GM18498 (cell line): ENCODE measurements around the gene IQSEC1.

Source experiments
- ATAC-seq: cut with Tn5 transposase; IDR thresholded peaks from one replicate; pipeline ENCODE4 v1.9.1; 2021; ENCODE audit warnings: mild to moderate bottlenecking, moderate library complexity; ENCODE audit not compliant: unreplicated experiment

Gene IQSEC1

DNA sequence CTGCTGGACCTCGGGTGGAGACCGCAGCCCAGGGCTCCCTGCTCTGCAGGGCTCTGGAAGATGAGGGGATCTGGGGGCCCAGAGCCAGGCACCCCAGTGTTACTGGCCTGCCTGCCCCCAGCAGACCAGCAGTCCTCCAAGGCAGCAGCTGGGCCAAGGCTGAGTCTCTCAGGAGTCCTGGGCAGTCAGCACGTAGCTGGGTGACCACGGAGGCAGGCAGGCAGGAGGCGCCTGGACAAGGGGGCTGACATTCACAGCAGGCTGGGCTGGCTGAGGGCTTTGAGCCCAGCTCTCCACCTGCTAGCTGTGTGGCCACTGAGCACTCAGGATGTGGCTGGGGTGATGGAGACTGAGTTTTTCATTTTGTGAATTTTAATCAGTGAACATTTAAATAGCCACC, 67.9 kb downstream of the IQSEC1 start:
- no peak for ATAC-seq

DNA sequence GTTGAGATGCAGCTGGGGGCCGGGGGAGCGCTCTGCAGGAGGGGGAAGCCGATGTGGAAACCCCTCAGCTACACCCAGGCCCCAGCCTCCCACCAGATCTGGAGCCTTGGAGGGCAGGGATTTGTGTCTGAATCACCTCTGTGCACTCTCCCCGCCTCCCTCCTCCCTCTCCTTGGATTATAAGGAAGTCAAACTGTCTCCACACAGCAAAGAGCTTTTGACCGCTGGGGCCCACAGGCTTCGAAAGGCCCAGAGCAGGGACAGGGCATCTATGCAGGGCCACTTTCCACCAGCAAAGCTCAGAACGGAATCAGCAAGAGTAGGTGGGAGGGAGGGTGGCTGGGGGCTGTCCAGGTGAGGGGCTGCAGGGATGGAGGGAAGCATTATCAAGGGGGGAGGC, 68.9 kb downstream of the IQSEC1 start:
- no peak for ATAC-seq

DNA sequence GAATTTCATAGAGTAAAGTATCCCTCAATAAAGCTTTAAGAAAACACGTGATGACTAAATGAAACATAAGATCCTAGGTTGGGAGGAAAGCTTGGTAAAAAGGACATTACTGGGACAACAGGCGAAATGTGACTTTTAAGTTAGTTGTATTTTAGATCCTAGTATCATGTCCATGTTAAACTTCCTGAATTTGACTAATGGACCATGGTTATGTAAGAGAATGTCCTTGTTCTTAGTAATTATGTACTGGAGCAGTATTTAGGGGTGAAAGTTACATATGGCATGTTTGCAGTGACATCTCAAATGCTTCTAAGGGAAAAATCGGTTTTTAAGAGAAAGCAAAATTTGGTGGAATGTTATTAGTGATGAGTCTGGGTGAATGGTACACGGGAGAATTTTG, 69.6 kb downstream of the IQSEC1 start:
- ATAC-seq: no peak

DNA sequence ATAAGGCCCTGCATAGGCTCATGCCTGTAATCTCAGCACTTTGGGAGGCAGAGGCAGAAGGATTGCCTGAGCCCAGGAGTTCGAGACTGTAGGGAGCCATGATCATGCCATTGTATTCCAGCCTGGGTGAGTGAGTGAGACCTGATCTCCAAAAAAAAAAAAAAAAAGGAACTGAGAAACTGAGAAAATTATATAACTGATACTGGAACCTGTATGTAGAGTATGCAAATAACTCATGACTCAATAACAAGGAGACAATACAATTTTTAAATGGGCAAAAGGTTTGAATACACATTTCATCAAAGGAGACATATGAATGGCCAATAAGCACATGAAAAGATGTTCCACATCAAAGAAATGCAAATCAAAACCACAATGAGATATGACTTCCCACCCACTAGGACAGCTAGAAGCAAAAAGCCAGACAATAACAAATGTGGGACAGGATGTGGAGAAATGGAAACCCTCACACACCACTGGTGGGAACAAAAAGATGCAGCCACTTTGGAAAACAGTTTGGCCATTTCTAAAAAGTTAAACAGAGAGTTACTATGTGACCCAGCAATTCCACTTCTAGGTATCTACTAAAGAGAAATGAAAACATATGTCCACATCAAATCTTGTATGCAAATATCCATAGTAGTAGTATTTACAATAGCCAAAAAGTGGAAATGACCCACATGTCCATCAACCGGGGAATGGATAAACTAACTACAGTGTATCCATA, 70.7 kb downstream of the IQSEC1 start:
- ATAC-seq: peak; percentile 62

DNA sequence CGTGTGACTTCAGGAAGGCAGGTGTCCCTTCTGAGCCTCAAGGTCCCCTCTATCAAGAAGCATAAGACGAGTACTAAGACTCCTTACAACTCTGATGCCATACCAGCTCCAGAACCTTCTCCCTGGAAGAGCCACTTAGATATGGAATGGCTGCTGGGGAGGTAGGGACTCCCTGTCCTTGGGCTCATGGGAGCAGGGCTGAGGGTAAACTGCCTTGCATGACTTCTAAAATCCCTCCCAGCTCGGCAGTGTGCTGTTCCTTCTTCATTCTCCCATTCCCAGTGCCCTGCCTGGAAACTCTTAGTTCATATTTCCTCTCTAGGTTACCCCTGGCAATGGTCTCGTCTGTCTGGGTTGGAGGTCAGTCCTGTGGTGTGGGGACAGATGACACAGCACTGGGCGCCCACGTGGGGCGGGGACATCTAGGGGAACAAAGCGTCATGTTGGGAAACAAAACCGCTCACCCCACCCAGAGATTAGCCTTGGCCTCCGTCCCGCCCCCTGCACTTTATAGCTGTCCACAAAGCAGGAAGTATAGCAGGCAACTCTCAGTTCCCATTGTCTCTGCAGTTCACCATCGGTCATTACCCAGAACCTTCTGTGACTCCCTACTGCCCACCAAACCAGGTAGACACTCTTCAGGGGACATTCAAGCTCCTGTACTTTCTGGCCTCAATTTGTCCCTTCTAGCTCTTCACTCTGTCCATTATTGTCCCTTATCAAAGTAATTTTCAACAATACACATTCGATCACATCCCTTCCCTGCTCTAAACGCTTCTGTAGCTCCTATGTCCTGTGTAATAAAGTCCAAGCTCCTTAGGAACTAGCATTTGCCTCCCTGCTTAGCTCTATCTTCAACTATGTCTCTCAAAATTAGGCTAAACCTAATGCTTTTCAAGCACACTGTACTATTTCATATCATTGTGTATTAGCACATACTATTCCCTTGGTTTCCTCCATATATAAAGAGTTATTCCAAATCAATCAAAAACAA, 73.8 kb downstream of the IQSEC1 start:
- ATAC-seq: peak; percentile 34

DNA sequence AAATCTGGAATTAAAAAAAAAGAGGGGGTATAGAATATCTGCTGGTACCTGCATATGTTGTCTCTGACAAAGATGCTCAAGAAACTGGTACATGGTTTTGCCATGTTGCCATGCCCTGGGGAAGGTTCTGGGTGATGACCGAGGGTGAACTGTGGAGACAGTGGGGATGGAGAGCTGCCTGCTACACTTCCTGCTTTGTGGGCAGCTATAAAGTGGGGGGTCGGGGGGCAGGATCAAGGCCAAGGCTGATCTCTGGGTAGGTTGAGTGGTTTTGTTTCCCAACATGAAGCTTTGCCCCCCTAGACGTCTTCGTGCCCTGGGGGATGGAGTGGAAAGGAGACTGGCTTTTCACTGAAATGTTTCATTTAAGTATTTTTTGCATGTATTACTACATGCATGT, 74.6 kb downstream of the IQSEC1 start:
- ATAC-seq: no peak

DNA sequence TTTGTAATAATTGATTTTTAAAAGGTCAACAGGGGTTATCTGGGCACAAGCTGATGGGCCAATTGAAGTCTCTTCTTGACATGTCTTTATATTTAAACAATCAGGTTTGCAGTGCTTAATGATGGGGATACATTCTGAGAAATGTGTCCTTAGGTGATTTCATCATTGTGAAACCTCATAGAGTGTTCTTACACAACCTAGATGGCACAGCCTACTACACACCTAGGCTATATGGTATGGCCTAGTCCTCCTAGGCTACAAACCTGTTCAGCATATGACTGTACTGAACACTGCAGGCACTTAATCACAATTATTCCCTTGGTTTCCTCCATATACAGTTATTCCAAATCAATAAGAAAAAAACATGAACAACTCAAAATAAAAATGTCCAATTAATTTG, 75.8 kb downstream of the IQSEC1 start:
- no peak for ATAC-seq

DNA sequence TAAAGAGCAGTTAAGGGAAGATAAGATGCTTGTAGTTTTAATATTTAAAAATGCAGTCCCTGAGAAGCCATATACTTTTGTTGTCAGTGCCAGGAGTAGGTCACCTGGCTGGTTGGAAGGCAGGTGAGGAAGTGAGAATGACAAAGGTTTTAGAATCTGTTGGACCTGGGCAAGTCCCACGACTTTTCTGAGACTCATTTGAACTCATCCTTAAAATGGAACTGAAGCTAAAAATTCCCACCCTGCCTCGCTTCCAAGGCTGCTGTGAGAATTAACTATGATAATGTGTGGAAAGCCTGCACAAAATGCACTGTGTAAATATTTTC, 77.1 kb downstream of the IQSEC1 start:
- ATAC-seq: no peak

DNA sequence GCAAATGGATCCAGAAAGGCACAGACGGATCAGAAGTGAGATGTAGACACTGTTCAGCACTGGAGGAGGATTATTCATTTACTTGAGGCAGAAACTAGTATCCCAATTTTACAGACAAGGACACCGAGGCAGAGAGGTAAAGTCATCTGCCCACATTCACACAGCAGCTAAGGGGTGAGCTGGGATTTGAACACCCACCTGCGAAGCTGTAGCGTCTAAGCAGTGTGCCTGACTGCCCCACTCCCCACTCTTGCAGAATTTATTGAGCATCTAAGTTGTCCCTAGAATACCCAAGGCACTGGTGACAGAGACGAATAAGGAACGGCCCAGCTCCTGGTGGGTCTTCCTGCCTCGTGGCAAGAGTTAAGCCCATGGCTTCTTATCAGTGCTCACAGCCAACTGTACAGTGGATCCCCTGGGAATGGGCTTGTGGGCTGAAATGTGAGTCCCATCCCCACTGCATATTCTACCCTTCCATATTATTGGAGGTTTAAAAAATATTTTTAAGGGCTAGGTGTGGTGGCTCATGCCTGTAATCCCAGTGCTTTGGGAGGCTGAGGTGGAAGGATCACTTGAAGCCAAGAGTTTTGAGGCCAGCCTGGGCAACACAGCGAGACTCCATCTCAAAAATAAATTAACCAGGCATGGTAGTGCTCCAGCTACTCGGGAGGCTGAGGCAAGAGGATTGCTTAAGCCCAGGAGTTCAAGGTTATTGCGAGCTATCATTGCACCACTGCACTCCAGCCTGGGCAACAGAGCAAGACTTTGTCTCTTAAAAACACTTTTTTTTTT, 77.6 kb downstream of the IQSEC1 start:
- ATAC-seq: no peak

DNA sequence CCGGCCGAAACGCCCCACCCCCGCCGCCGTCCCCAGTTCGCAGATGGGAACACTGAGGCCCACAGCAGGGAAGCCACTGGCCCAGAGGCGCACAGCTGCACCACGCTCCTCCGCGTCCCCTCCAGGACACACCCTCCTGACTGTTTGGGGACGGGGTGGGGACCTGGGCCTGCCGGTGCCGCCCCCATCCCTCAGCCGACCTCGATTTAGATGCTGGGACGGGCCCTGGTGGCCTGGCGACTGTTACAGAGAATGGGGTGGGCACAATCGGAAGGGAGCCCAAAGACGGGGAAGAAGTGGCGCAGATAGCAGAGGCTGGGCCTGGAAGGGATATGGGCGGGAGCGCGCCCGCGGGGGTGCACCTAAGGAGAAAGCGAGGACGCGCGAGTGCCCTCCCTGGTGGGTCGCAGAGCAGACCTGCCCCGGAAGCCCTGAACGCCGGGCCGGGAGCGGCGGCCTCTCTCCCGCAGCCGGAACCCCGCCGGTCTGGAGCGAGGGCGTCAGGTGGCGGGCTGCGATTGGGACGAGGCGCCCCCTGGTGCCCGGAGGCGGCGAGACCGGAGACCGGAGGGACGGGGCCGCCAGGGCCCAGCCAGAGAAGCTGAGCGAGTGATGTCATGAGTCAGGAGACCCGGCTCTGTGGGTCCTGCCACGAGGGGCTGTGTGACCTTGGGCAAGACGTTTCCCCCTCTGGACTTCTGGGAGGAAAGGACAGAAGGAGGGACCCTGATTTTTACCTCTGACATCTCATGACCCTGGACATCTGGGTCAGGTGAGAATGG, 78.4 kb downstream of the IQSEC1 start:
- ATAC-seq: peak; percentile 72

DNA sequence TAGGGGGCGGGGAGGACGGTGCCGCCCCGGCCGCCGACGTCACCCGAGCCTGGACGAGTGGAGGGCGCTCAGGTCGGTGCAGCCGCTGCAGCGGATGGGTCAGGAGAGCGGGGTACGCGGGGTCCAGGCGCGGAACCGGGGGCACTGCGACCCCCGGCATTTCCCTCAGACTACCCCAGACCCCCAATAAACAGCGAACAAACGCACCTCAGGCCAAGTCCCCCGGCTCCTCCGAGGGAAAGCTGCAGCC, 78.9 kb downstream of the IQSEC1 start:
- peak; percentile 36 for ATAC-seq

DNA sequence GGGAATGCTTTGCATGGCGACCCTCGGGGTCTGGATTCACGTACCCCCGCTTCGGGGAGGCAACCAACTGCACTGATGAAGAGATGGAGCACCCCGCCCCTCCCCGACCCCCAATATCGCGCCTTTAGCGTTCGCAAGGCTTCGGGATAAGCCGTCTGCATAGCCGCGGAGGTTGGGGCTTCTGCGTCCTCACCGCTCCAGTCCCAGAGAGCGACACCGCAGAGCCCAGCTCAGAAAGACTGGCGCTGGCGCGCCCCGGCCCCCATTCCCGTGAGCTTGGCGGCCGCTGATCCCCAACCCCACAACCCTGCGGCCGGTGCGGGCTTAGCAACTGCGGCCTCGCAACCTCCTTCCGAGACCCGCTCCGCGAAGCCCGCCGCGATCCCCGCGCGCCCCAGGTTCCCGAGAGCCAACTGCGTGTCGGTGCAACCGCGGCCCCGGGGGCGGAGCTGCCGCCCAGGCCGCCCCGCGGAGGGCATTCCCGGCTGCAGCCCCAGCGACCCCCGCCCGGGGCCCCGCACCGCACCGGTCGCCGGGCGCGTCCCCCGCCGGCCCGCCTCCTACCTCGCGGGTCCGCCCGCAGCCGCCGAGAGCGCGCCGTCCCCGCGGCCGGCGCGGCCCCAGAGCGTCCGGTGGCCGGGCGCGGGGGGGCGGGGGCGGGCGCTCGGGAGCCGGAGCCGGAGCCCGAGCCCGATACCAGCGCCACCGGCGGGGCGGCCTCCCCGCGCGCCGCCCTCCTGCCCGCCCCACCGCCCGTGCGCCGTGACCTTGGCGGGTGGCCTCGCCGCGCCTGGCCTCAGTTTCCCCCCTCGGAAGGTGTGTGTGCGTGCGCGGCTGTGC, 79.5 kb downstream of the IQSEC1 start:
- peak; percentile 34 for ATAC-seq

DNA sequence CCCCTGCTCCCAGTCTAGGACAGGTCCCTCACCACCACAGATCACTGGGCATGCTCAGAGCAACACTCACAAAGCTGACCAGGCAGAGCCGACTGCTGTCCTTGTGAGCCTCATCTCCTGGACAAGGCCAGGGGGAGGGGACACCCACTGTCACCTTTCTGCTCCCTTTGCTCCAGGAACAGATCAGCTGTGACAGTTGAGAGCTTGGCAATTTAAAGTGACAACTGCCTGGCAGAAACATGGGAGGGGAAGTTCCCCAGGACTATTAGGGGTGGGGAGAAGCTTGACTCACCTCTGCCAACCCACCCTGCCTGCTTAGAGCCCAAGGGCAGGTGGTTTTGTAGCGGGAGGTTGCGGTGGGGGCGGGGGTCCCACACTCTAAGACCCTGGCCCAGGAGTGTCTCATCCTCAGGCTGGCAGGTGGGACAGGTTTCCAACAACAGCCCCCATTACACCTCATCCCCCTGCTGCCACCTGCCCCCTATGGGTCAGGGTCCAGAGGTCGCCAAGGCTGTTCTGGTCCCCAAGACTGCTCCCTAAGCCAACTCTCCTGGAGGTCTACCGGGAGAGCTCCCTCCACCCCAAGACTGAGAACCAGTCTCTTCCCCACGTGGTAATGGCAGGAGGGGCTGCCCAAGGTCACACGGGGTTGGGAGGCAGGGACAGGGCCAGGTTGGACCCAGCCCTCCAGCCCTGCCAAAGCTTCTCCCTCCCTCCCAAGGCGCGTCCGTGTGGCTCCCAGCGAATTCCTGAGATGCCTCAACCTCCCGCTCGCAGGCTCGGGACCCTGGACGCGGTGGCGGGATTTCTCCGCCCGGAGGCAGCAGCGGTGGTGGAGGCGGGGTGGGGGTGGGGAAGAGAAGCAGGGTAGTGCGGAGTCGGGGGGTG, 80.4 kb downstream of the IQSEC1 start:
- no peak for ATAC-seq

DNA sequence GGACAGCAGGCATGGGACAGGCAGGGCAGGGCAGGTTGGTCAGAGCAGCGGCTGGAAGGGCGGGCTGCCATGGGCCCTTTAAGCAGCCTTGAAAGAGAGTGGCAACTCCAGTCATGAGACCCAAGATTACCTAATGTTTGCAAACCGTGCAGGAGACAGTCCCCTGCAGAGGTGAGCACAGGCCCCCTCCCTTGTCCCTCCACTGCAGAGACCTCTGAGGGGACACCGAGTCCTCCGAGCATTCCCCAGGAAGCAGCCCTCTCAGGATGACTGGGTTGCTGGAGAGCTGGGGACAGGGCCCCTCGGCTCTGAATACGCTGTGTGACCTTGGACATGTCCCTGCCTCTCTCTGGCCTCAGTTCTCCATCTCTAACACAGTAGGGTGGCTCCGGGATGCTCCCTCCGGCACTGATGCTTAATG, 81.4 kb downstream of the IQSEC1 start:
- no peak for ATAC-seq

DNA sequence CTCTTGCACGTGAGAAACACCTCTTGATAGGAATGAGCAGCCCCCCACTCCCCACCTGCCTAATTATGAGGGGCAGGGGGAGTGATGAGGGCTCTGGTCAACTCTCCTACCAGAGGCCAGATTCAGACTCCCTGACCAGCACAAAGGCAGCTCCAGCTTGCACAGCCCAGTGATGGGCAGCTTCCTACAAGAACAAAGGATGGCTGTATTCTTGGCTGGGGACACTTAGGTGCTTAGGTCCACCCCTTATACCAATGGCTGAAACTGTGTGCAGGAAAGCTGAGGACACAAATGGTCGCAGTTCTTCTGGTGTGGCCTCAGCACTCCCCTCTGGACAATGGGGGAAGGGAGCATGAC, 81.8 kb downstream of the IQSEC1 start:
- ATAC-seq: no peak

DNA sequence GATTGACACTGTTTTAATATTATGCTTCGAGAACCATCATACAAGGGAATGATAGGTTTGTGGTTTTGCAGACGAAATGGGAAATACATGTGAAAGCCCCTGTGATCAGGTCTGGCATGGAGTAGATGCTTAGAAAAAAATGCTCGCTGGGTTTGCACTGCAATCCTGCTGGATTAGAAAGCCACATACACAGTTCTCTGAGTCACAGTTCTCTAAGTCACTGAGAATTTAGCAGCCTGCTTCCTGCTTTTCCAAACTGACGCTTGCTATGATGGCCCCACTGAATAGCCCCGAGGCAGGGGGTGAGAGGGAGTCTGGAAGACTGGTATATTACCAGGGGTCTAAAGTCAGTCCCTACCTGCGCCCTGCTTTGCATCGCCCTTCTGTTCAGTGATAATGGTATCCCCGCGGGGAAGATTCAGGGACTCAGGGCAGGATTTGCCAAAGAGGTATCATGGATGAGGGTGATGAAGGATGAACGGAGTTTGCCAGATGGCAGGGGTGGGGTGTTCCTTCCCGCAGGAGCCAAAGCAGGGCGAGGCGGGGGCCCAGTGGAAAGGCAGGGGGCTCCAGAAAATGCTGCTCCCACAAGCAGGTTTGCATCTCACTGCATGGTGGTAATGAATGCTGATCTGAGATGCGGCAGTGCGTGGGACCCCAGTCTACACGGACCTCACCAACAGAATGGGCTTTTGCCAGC, 82.3 kb downstream of the IQSEC1 start:
- ATAC-seq: no peak

DNA sequence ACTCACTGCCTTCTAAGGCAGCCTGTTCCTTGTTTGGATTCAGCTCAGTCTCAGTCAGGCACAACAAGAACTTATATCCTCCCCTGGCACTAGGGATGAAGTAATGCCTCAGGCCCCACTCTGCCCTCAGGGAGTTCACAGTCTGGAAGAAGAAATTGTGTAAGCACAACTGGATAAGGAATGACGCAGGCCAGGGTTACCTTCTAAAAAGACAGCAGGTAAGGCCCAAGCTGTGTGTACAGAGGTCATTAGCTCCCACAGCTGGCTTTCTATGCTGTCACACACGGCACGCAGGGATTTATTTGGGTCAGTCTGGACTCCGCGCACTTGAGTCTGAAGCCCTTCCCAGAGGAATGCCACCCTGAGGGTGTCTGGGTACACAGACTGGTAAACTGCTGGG, 82.9 kb downstream of the IQSEC1 start:
- no peak for ATAC-seq

DNA sequence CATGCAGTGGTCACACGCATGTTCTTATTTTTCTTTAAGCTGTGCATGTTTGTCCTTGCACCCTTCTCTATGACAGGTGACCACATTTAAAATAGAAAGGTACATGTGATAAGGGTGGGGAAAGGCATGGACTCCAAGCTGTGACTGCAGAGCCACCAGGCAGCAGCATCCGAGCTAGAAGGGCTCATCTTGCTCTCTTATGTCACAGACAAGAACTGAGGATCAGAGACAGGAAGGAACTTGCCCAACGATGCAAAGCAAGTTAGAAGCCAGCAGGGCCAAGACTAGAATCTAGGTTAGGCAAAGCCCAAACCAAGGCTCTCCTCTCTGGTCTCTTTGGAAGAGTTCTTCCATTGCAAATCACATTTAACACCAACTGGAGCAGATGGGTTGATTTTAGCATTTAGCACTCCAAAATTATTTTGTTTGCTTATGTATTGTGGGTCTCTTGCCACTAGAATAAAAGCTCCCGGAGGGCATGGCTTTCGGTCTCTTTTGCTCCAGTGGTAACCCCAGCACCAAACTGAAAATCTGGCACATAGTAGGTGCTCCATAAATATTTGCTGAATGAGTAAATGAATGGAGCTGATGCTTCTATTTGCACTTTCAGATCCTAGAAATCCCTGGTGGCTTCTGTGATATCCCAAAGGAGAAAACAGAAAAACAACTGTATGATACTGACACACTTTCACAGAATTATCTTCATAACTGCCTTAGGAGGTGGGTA, 84.3 kb downstream of the IQSEC1 start:
- ATAC-seq: no peak
